K562 (cell line): ENCODE results near the gene TEX54. TPM values are rescaled to one million over a fixed set of nuclear protein-coding genes. Genes with fewer than 3 reads are reported as not detected.

Experiments used
- ASH1L ChIP-seq: fragments of 450-650 bp; IDR thresholded peaks from 2 replicates; pipeline ENCODE4 v1.6.1; 2018; ENCODE audit warnings: borderline replicate concordance, mild to moderate bottlenecking, low read depth; ENCODE audit not compliant: partially characterized antibody
- BRF1 ChIP-seq: IDR thresholded peaks from 3 replicates; pipeline ENCODE4 v1.6.1; 2011; ENCODE audit warnings: borderline replicate concordance, mild to moderate bottlenecking; ENCODE audit not compliant: insufficient read length; ENCODE audit errors: extremely low read depth
- CHCHD3 ChIP-seq: fragments of 250-450 bp; sonication (Bioruptor Pico); IDR thresholded peaks from 2 replicates; pipeline ENCODE4 v2.1.2; 2022; ENCODE audit warnings: mild to moderate bottlenecking
- FOS ChIP-seq: IDR thresholded peaks from 3 replicates; pipeline ENCODE4 v1.6.1; 2011; ENCODE audit not compliant: insufficient read length; ENCODE audit errors: extremely low read depth
- FUS ChIP-seq: fragments of 200-400 bp; formaldehyde crosslinking; optimal IDR thresholded peaks from 2 replicates; pipeline ENCODE3; 2017; ENCODE audit warnings: low read depth, low read length
- HSF4 ChIP-seq: fragments of 250-450 bp; sonication (Bioruptor Pico); IDR thresholded peaks from 2 replicates; pipeline ENCODE4 v2.1.2; 2022; ENCODE audit warnings: mild to moderate bottlenecking, moderate library complexity, borderline replicate concordance
- LEF1 ChIP-seq: fragments of 450-650 bp; IDR thresholded peaks from 2 replicates; pipeline ENCODE4 v1.6.1; 2016; ENCODE audit warnings: mild to moderate bottlenecking
- NFRKB ChIP-seq: fragments of 450-650 bp; IDR thresholded peaks from 2 replicates; pipeline ENCODE4 v1.6.1; 2016; ENCODE audit warnings: low read depth
- NR4A1 ChIP-seq, 2 experiments: fragments of 250-450 bp in 1 of 2; fragments of 450-650 bp in 1 of 2; sonication (Bioruptor Pico) in 1 of 2; IDR thresholded peaks; 2 replicates each; pipeline versions ENCODE4 v1.4.0 to v1.6.1; 2016 to 2020; ENCODE audit warnings: mild to moderate bottlenecking in 2 of 2, missing compliant biosample characterization in 1 of 2, missing genetic modification characterization in 1 of 2, moderate library complexity in 1 of 2
- SAFB ChIP-seq: fragments of 200-400 bp; formaldehyde crosslinking; IDR thresholded peaks from 2 replicates; pipeline ENCODE4 v1.6.1; 2017; ENCODE audit warnings: low read depth, low read length, borderline replicate concordance
- SMAD4 ChIP-seq: fragments of 250-450 bp; sonication (Bioruptor Pico); conservative IDR thresholded peaks from 2 replicates; pipeline ENCODE4 v1.8.0; 2021; ENCODE audit warnings: inconsistent platforms, mild to moderate bottlenecking, moderate library complexity
- TEAD1 ChIP-seq, 2 experiments: fragments of 450-650 bp in 1 of 2; sonication (generic) in 1 of 2; formaldehyde crosslinking; IDR thresholded peaks; 2 replicates each; pipeline versions ENCODE4 v1.4.0 to v1.8.0; 2020 to 2022; ENCODE audit warnings: mild to moderate bottlenecking in 2 of 2, missing genetic modification reagents in 1 of 2
- ZBTB17 ChIP-seq: fragments of 450-650 bp; formaldehyde crosslinking; IDR thresholded peaks from 2 replicates; pipeline ENCODE4 v1.4.0; 2020; ENCODE audit warnings: mild to moderate bottlenecking
- ZNF436 ChIP-seq: fragments of 250-450, 450-650 bp; sonication (Bioruptor Pico); formaldehyde crosslinking; IDR thresholded peaks from 2 replicates; pipeline ENCODE4 v1.7.0; 2020; ENCODE audit warnings: mild to moderate bottlenecking
- ZNF507 ChIP-seq: conservative IDR thresholded peaks from 2 replicates; pipeline ENCODE4 v1.6.1; 2017; ENCODE audit warnings: missing genetic modification characterization, missing compliant biosample characterization
- ZNF707 ChIP-seq: fragments of 250-450 bp; sonication (Bioruptor Pico); conservative IDR thresholded peaks from 2 replicates; pipeline ENCODE4 v1.8.0; 2022; ENCODE audit warnings: inconsistent platforms, mild to moderate bottlenecking, moderate library complexity
- ZZZ3 ChIP-seq: fragments of 450-650 bp; IDR thresholded peaks from 2 replicates; pipeline ENCODE4 v1.6.1; 2016; ENCODE audit warnings: antibody characterized with exemption, mild to moderate bottlenecking, moderate library complexity
- polyA plus RNA-seq, 8 experiments: library from polyadenylated mRNA; depleted of rRNA in 4 of 8; stranded (reverse) in 5 of 8; unstranded in 3 of 8; fragments of >200 nt; fragmentation: Nextera tagmentation in 2 of 8; fragmentation: Illumina TruSeq in 1 of 8; extraction: Ambion mirVana in 2 of 8; extraction: Trizol in 1 of 8; gene quantifications; 2 replicates each; pipeline versions ENCODE4 v1.2.1 to v1.2.3, GENCODE V29; 2011 to 2014; ENCODE audit warnings: inconsistent platforms in 1 of 8, missing spikeins in 1 of 8
- total RNA-seq, 7 experiments: library from RNA; depleted of rRNA in 6 of 7; stranded (reverse); fragments of >200 nt in 6 of 7; fragmentation: Illumina TruSeq in 2 of 7; extraction: Trizol in 2 of 7; gene quantifications; 2 replicates each; pipeline versions ENCODE4 v1.2.1 to v1.2.3, GENCODE V29; 2011 to 2021; ENCODE audit warnings: low replicate concordance in 1 of 7
- TF ChIP-seq, protein P1 (sequence below): IDR thresholded peaks from 2 replicates; pipeline ENCODE4 v1.6.1; 2011; ENCODE audit not compliant: insufficient read length; ENCODE audit errors: extremely low read depth
- TF ChIP-seq, protein P2 (sequence below): fragments of 450-650 bp; IDR thresholded peaks from 2 replicates; pipeline ENCODE4 v1.6.1; 2016; ENCODE audit warnings: missing biosample characterization, missing genetic modification characterization
- TF ChIP-seq, protein P3 (sequence below): fragments of 450-650 bp; formaldehyde crosslinking; IDR thresholded peaks from 2 replicates; pipeline ENCODE4 v1.4.0; 2022; ENCODE audit warnings: missing genetic modification characterization
- TF ChIP-seq, protein P4 (sequence below), 2 experiments: fragments of 250-450 bp in 1 of 2; fragments of 450-650 bp in 1 of 2; sonication (Bioruptor Pico) in 1 of 2; IDR thresholded peaks; 2 replicates each; pipeline versions ENCODE4 v1.6.1 to v1.8.0; 2016 to 2021; ENCODE audit warnings: mild to moderate bottlenecking in 2 of 2, moderate library complexity in 2 of 2, missing compliant biosample characterization in 1 of 2, missing genetic modification characterization in 1 of 2
- TF ChIP-seq, protein P5 (sequence below): sonication (generic); formaldehyde crosslinking; IDR thresholded peaks from 2 replicates; pipeline ENCODE4 v1.8.1; 2022; ENCODE audit warnings: missing genetic modification reagents

Gene TEX54
- total and polyA plus RNA-seq, 9 of the 15 experiments (the other 6 are each of a cell fraction or from before 2014, with no cell fraction given) = not detected

GRCh38 chr11:62855571-62856332, 23.1 kb upstream of the TEX54 start (continued):
- TF ChIP-seq ZNF707 (CRISPR knock-in tag) = no peak
- peak; percentile 62; the same call in 1 of the 2 replicates for TF ChIP-seq ZNF436
- TF ChIP-seq, protein P1, sequence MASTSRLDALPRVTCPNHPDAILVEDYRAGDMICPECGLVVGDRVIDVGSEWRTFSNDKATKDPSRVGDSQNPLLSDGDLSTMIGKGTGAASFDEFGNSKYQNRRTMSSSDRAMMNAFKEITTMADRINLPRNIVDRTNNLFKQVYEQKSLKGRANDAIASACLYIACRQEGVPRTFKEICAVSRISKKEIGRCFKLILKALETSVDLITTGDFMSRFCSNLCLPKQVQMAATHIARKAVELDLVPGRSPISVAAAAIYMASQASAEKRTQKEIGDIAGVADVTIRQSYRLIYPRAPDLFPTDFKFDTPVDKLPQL = peak; percentile 85
- peak; percentile 81; the same call in 1 of the 2 replicates for TF ChIP-seq ZZZ3
- TF ChIP-seq HSF4 (CRISPR knock-in tag) = no peak
- no peak for TF ChIP-seq FOS
- no peak for TF ChIP-seq ASH1L
- TF ChIP-seq NFRKB = peak; percentile 93
- TF ChIP-seq, protein P2, sequence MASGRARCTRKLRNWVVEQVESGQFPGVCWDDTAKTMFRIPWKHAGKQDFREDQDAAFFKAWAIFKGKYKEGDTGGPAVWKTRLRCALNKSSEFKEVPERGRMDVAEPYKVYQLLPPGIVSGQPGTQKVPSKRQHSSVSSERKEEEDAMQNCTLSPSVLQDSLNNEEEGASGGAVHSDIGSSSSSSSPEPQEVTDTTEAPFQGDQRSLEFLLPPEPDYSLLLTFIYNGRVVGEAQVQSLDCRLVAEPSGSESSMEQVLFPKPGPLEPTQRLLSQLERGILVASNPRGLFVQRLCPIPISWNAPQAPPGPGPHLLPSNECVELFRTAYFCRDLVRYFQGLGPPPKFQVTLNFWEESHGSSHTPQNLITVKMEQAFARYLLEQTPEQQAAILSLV (tag) = peak; percentile 30; the same call in 1 of the 2 replicates
- no peak for TF ChIP-seq ZBTB17 (CRISPR knock-in tag)
- TF ChIP-seq SAFB = no peak
- no peak for TF ChIP-seq LEF1
- peak; percentile 54; the same call in 1 of the 2 replicates for TF ChIP-seq SMAD4 (CRISPR knock-in tag)
- TF ChIP-seq, protein P3, sequence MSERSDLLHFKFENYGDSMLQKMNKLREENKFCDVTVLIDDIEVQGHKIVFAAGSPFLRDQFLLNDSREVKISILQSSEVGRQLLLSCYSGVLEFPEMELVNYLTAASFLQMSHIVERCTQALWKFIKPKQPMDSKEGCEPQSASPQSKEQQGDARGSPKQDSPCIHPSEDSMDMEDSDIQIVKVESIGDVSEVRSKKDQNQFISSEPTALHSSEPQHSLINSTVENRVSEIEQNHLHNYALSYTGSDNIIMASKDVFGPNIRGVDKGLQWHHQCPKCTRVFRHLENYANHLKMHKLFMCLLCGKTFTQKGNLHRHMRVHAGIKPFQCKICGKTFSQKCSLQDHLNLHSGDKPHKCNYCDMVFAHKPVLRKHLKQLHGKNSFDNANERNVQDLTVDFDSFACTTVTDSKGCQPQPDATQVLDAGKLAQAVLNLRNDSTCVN (CRISPR knock-in tag) = peak; percentile 95
- TF ChIP-seq, protein P4, sequence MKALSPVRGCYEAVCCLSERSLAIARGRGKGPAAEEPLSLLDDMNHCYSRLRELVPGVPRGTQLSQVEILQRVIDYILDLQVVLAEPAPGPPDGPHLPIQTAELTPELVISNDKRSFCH (CRISPR knock-in tag; IDR thresholded peaks at IDR 0.05) = no peak
- TF ChIP-seq, protein P4 (tag; IDR thresholded peaks at IDR 0.05) = peak; percentile 73; the same call in 1 of the 2 replicates
- no peak for TF ChIP-seq ZNF507 (tag)
- TF ChIP-seq FUS = peak; percentile 2
- peak; percentile 22 to 36; a peak in 2 of 4 replicates for TF ChIP-seq TEAD1 (CRISPR knock-in tag; IDR thresholded peaks at IDR 0.05)
- TF ChIP-seq, protein P5, sequence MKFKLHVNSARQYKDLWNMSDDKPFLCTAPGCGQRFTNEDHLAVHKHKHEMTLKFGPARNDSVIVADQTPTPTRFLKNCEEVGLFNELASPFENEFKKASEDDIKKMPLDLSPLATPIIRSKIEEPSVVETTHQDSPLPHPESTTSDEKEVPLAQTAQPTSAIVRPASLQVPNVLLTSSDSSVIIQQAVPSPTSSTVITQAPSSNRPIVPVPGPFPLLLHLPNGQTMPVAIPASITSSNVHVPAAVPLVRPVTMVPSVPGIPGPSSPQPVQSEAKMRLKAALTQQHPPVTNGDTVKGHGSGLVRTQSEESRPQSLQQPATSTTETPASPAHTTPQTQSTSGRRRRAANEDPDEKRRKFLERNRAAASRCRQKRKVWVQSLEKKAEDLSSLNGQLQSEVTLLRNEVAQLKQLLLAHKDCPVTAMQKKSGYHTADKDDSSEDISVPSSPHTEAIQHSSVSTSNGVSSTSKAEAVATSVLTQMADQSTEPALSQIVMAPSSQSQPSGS = peak; percentile 74; the same call in 1 of the 2 replicates
- TF ChIP-seq BRF1 = no peak
- peak; percentile 91; the same call in 1 of the 2 replicates for TF ChIP-seq CHCHD3 (CRISPR knock-in tag)
- 0 out of 2 replicates have a peak, but pooled peaks have one; percentile 44 for TF ChIP-seq NR4A1 (CRISPR knock-in tag; IDR thresholded peaks at IDR 0.05)
- TF ChIP-seq NR4A1 (tag; IDR thresholded peaks at IDR 0.05) = 0 out of 2 replicates have a peak, but pooled peaks have one; percentile 43
